Fibroblast of pulmonary artery (primary cell): ENCODE results near the gene RBM19.
A peak's percentile ranks its signal among the peaks of the same experiment; 100 is the strongest.

ENCODE experiments used
- DNase-seq: peaks from one replicate; pipeline ENCODE4 v3.0.0-alpha.2; 2010; ENCODE audit warnings: low read depth
- H3K4me3 ChIP-seq: replicated peaks from 2 replicates; pipeline ENCODE4 v1.5.1; 2011; ENCODE audit warnings: low read depth, mild to moderate bottlenecking, control low read depth, low read length, moderate library complexity
- CTCF ChIP-seq: IDR thresholded peaks from 2 replicates; pipeline ENCODE4 v1.5.1; 2011; ENCODE audit warnings: mild to moderate bottlenecking, control low read depth, low read length, inconsistent platforms; ENCODE audit errors: missing control alignments

Gene RBM19

GRCh38 chr12:113962733-113963132 is 3.4 kb downstream of the RBM19 start:
- TF ChIP-seq CTCF, result no peak
- no peak overlapping the region for H3K4me3 ChIP-seq
- no peak for DNase-seq

- H3K4me3 ChIP-seq, result no peak overlapping the region
- no peak for TF ChIP-seq CTCF
- peak; percentile 54 for DNase-seq
Observed at GRCh38 chr12:113961921-113962710, 4.0 kb downstream of the RBM19 start.

- DNase-seq, result no peak
Observed at GRCh38 chr12:113960030-113960429, 6.1 kb downstream of the RBM19 start.

GRCh38 chr12:113959096-113959495 is 7.0 kb downstream of the RBM19 start:
- no peak for TF ChIP-seq CTCF

More at GRCh38 chr12:113960030-113960429, 6.1 kb downstream of the RBM19 start:
- no peak overlapping the region for H3K4me3 ChIP-seq
- no peak for TF ChIP-seq CTCF

GRCh38 chr12:113958108-113958507 is 8.0 kb downstream of the RBM19 start:
- H3K4me3 ChIP-seq, result no peak overlapping the region
- no peak for TF ChIP-seq CTCF
- no peak for DNase-seq

More at GRCh38 chr12:113959096-113959495, 7.0 kb downstream of the RBM19 start:
- no peak overlapping the region for H3K4me3 ChIP-seq
- DNase-seq, result no peak

- no peak for DNase-seq
- TF ChIP-seq CTCF, result no peak
- H3K4me3 ChIP-seq, result no peak overlapping the region
Observed at GRCh38 chr12:113957627-113958026, 8.5 kb downstream of the RBM19 start.
